K562 (cell line): ENCODE results near the gene CORO2A. TPM values are rescaled to one million over a fixed set of nuclear protein-coding genes. Genes with fewer than 3 reads are reported as not detected.

Experiments
- AFF1 ChIP-seq, 2 experiments: fragments of 450-650 bp; IDR thresholded peaks; 2 replicates each; pipeline ENCODE4 v1.6.1; 2018; ENCODE audit warnings: mild to moderate bottlenecking in 2 of 2, low read depth in 1 of 2; ENCODE audit not compliant: partially characterized antibody in 2 of 2
- ARID2 ChIP-seq: fragments of 450-650 bp; IDR thresholded peaks from 2 replicates; pipeline ENCODE4 v1.6.1; 2017; ENCODE audit warnings: antibody characterized with exemption, mild to moderate bottlenecking
- GATAD2B ChIP-seq: fragments of 450-650 bp; IDR thresholded peaks from 2 replicates; pipeline ENCODE4 v1.6.1; 2017; ENCODE audit warnings: mild to moderate bottlenecking, borderline replicate concordance
- NR0B1 ChIP-seq: fragments of 450-650 bp; IDR thresholded peaks from one replicate; pipeline ENCODE4 v1.6.1; 2018; ENCODE audit warnings: mild to moderate bottlenecking, moderate library complexity; ENCODE audit not compliant: partially characterized antibody
- PML ChIP-seq: IDR thresholded peaks from 2 replicates; pipeline ENCODE4 v1.6.1; 2012; ENCODE audit warnings: low read length, inconsistent platforms
- PTTG1 ChIP-seq: fragments of 450-650 bp; IDR thresholded peaks from 2 replicates; pipeline ENCODE4 v1.6.1; 2016; ENCODE audit warnings: low read depth, mild to moderate bottlenecking, missing genetic modification characterization, missing compliant biosample characterization
- SRF ChIP-seq, 2 experiments: fragments of 250-450, 450-650 bp in 1 of 2; sonication (Bioruptor Pico) in 1 of 2; sonication (generic) in 1 of 2; formaldehyde crosslinking; IDR thresholded peaks; 2 replicates each; pipeline versions ENCODE4 v1.5.0 to v1.5.1; 2020 to 2022; ENCODE audit warnings: mild to moderate bottlenecking in 1 of 2, missing genetic modification reagents in 1 of 2
- SRSF7 ChIP-seq: fragments of 200-400 bp; formaldehyde crosslinking; optimal IDR thresholded peaks from 2 replicates; pipeline ENCODE3; 2017; ENCODE audit warnings: mild to moderate bottlenecking, low read depth, low read length
- TAF1 ChIP-seq: IDR thresholded peaks from 2 replicates; pipeline ENCODE4 v1.6.1; 2011; ENCODE audit warnings: mild to moderate bottlenecking, low read length, moderate library complexity; ENCODE audit not compliant: insufficient read depth, control insufficient read depth, severe bottlenecking; ENCODE audit errors: extremely low read depth
- ZKSCAN3 ChIP-seq: fragments of 250-450 bp; sonication (Bioruptor Pico); IDR thresholded peaks from 2 replicates; pipeline ENCODE4 v1.4.0; 2020
- ZNF232 ChIP-seq: sonication (generic); formaldehyde crosslinking; IDR thresholded peaks from 2 replicates; pipeline ENCODE4 v1.8.0; 2022; ENCODE audit warnings: mild to moderate bottlenecking, missing genetic modification reagents
- ZNF445 ChIP-seq: fragments of 250-450 bp; sonication (Bioruptor Pico); IDR thresholded peaks from 2 replicates; pipeline ENCODE4 v1.4.0; 2020; ENCODE audit warnings: low read depth, mild to moderate bottlenecking, moderate library complexity
- polyA plus RNA-seq, 8 experiments: library from polyadenylated mRNA; depleted of rRNA in 4 of 8; stranded (reverse) in 5 of 8; unstranded in 3 of 8; fragments of >200 nt; fragmentation: Nextera tagmentation in 2 of 8; fragmentation: Illumina TruSeq in 1 of 8; extraction: Ambion mirVana in 2 of 8; extraction: Trizol in 1 of 8; gene quantifications; 2 replicates each; pipeline versions ENCODE4 v1.2.1 to v1.2.3, GENCODE V29; 2011 to 2014; ENCODE audit warnings: inconsistent platforms in 1 of 8, missing spikeins in 1 of 8
- total RNA-seq, 7 experiments: library from RNA; depleted of rRNA in 6 of 7; stranded (reverse); fragments of >200 nt in 6 of 7; fragmentation: Illumina TruSeq in 2 of 7; extraction: Trizol in 2 of 7; gene quantifications; 2 replicates each; pipeline versions ENCODE4 v1.2.1 to v1.2.3, GENCODE V29; 2011 to 2021; ENCODE audit warnings: low replicate concordance in 1 of 7
- TF ChIP-seq, protein P1 (sequence below): fragments of 450-650 bp; conservative IDR thresholded peaks from 2 replicates; pipeline ENCODE4 v1.6.1; 2016; ENCODE audit warnings: missing genetic modification characterization, low read depth, mild to moderate bottlenecking, missing compliant biosample characterization, moderate library complexity
- TF ChIP-seq, protein P2 (sequence below), 2 experiments: IDR thresholded peaks in 1 of 2; conservative IDR thresholded peaks in 1 of 2; 2 replicates each; pipeline ENCODE4 v1.6.1; 2016; ENCODE audit warnings: low read depth in 2 of 2, mild to moderate bottlenecking in 1 of 2, missing compliant biosample characterization in 1 of 2, missing genetic modification characterization in 1 of 2, moderate library complexity in 1 of 2
- TF ChIP-seq, protein P3 (sequence below): sonication (generic); formaldehyde crosslinking; IDR thresholded peaks from 2 replicates; pipeline ENCODE4 v1.9.0; 2022; ENCODE audit warnings: mild to moderate bottlenecking, missing genetic modification reagents
- TF ChIP-seq, protein P4 (sequence below): IDR thresholded peaks from 2 replicates; pipeline ENCODE4 v1.6.1; 2016; ENCODE audit warnings: missing genetic modification characterization, missing compliant biosample characterization

CORO2A gene
- total and polyA plus RNA-seq, 9 of the 15 experiments (the other 6 are each of a cell fraction or from before 2014, with no cell fraction given): 9.5 to 26.6 (median 18.0) TPM

DNA sequence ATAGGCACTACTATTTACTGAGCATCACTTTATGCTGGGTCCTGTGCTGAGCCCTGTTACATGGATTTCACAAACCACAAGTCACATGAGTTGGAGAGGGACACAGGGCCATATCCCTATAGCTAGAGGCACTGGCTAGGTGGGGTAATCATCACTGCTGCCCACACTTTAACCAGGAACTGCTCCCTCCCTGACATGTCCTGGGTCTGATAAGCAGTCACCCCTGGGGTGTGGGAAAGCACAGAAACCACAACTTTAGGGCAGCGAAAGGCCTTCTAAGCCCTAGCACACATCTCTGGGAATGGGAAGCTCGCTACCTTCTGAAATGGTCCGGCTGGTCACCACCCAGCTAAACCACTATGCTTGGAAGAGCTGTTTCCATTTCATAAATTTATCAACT, 48.0 kb upstream of the CORO2A start (continued):
- TF ChIP-seq, protein P1, sequence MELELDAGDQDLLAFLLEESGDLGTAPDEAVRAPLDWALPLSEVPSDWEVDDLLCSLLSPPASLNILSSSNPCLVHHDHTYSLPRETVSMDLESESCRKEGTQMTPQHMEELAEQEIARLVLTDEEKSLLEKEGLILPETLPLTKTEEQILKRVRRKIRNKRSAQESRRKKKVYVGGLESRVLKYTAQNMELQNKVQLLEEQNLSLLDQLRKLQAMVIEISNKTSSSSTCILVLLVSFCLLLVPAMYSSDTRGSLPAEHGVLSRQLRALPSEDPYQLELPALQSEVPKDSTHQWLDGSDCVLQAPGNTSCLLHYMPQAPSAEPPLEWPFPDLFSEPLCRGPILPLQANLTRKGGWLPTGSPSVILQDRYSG (tag): no peak
- TF ChIP-seq ZNF445 (CRISPR knock-in tag) (no peak), ZNF232 (no peak), ZKSCAN3 (no peak), TAF1 (no peak), GATAD2B (no peak), SRF (CRISPR knock-in tag; IDR thresholded peaks at IDR 0.05) (peak in 1 of 2 experiments; percentile 62; a peak in 2 of 4 replicates), PML (peak; percentile 49; the same call in 1 of the 2 replicates), NR0B1 (no peak), ARID2 (no peak), AFF1 (IDR thresholded peaks at IDR 0.05; ENCODE audit: low read depth in 1 of 2, partially characterized antibody in 2 of 2) (no peak), SRSF7 (no peak), PTTG1 (no peak)
- TF ChIP-seq, protein P2, sequence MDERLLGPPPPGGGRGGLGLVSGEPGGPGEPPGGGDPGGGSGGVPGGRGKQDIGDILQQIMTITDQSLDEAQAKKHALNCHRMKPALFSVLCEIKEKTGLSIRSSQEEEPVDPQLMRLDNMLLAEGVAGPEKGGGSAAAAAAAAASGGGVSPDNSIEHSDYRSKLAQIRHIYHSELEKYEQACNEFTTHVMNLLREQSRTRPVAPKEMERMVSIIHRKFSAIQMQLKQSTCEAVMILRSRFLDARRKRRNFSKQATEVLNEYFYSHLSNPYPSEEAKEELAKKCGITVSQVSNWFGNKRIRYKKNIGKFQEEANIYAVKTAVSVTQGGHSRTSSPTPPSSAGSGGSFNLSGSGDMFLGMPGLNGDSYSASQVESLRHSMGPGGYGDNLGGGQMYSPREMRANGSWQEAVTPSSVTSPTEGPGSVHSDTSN (CRISPR knock-in tag; IDR thresholded peaks at IDR 0.05; ENCODE audit: low read depth): no peak
- TF ChIP-seq, protein P2 (tag; conservative IDR thresholded peaks at IDR 0.05; ENCODE audit: low read depth): no peak
- TF ChIP-seq, protein P3, sequence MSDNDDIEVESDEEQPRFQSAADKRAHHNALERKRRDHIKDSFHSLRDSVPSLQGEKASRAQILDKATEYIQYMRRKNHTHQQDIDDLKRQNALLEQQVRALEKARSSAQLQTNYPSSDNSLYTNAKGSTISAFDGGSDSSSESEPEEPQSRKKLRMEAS: no peak
- TF ChIP-seq, protein P4, sequence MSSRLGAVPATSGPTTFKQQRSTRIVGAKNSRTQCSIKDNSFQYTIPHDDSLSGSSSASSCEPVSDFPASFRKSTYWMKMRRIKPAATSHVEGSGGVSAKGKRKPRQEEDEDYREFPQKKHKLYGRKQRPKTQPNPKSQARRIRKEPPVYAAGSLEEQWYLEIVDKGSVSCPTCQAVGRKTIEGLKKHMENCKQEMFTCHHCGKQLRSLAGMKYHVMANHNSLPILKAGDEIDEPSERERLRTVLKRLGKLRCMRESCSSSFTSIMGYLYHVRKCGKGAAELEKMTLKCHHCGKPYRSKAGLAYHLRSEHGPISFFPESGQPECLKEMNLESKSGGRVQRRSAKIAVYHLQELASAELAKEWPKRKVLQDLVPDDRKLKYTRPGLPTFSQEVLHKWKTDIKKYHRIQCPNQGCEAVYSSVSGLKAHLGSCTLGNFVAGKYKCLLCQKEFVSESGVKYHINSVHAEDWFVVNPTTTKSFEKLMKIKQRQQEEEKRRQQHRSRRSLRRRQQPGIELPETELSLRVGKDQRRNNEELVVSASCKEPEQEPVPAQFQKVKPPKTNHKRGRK (tag): no peak
